Uterus (tissue), 4 donors: ENCODE results near the gene FANCC. TPM values are rescaled to one million over a fixed set of nuclear protein-coding genes. Genes with fewer than 3 reads are reported as not detected.
"Not testable (repeated sequence)": the region's sequence is repeated elsewhere in the genome, so short reads cannot be mapped to it uniquely, and the experiment has no call there.

ENCODE experiments used
- DNase-seq, 2 donors: peaks; one replicate each; pipeline ENCODE4 v3.0.0-alpha.2; 2019 to 2020
- H3K27ac ChIP-seq, 2 donors: fragments of 200-600 bp; sonication (generic); 1 replicate in 1 of 2; 2 replicates in 1 of 2; pipeline ENCODE4 v1.5.1; 2016 to 2018
- H3K27me3 ChIP-seq, 2 donors: fragments of 200-600 bp; sonication (generic); one replicate each; pipeline ENCODE4 v1.5.1; 2018 to 2019; ENCODE audit warnings: control low read depth in 1 of 2
- H3K36me3 ChIP-seq, 2 donors: fragments of 200-600 bp; sonication (generic); one replicate each; pipeline ENCODE4 v1.5.1; 2019; ENCODE audit warnings: control low read depth in 1 of 2
- H3K4me1 ChIP-seq, 2 donors: fragments of 200-600 bp; sonication (generic); one replicate each; pipeline ENCODE4 v1.5.1; 2018 to 2019; ENCODE audit warnings: control low read depth in 1 of 2
- H3K4me3 ChIP-seq, 2 donors: fragments of 200-600 bp; sonication (generic); 1 replicate in 1 of 2; 2 replicates in 1 of 2; pipeline ENCODE4 v1.5.1; 2018 to 2019; ENCODE audit warnings: mild to moderate bottlenecking in 1 of 2
- H3K9me3 ChIP-seq, 2 donors: fragments of 200-600 bp; sonication (generic); one replicate each; pipeline ENCODE4 v1.5.1; 2019; ENCODE audit warnings: control low read depth in 1 of 2
- CTCF ChIP-seq, 4 experiments: fragments of 200-600 bp in 2 of 4; fragments of 450-650 bp in 2 of 4; sonication (generic) in 2 of 4; IDR thresholded peaks; one replicate each; pipeline ENCODE4 v1.5.1; 2016 to 2019; ENCODE audit warnings: antibody characterized with exemption in 4 of 4, mild to moderate bottlenecking in 2 of 4, moderate library complexity in 1 of 4
- POLR2A ChIP-seq, 2 donors: fragments of 450-650 bp; IDR thresholded peaks; one replicate each; pipeline ENCODE4 v1.6.1; 2016; ENCODE audit warnings: antibody characterized with exemption in 2 of 2, mild to moderate bottlenecking in 1 of 2, moderate library complexity in 1 of 2
- intact Hi-C: fragments of 100-400 bp; cut with DNase I; formaldehyde crosslinking; loops from one replicate; pipeline ENCODE4 v1.15.1; 2023; ENCODE audit warnings: low total_unique reads
- total RNA-seq, 4 donors: library from RNA; depleted of rRNA in 3 of 4; stranded (reverse); fragments of >200 nt in 3 of 4; gene quantifications; one replicate each; pipeline versions ENCODE4 v1.1.0 to v1.2.4, GENCODE V29; 2014 to 2023
- donor health status: DM: yes; HTN: yes; CAD: no.

FANCC gene
- total RNA-seq, 4 donors from 2014 or later = 4.1 to 21.4 (median 15.9) TPM

GRCh38 chr9:95225076-95225725 is 92.3 kb downstream of the FANCC start:
- TF ChIP-seq POLR2A (IDR thresholded peaks at IDR 0.05) (no peak), CTCF (IDR thresholded peaks at IDR 0.05) (no peak)
- Histone ChIP-seq H3K36me3 (no peaks in the 10 kb centered on the region), H3K27me3 (no peaks in the 10 kb centered on the region), H3K4me3 (no peak overlapping the region), H3K27ac (no peak overlapping the region), H3K4me1 (no peaks in the 10 kb centered on the region), H3K9me3 (no peaks in the 10 kb centered on the region)
- DNase-seq = no peak
- intact Hi-C loops = no loop called here

GRCh38 chr9:95224376-95225019 is 93.0 kb downstream of the FANCC start:
- no peaks in the 10 kb centered on the region for H3K36me3 ChIP-seq
- H3K27ac ChIP-seq = no peak overlapping the region
- intact Hi-C loops = no loop called here
- H3K4me3 ChIP-seq = no peak overlapping the region
- TF ChIP-seq POLR2A (IDR thresholded peaks at IDR 0.05) (no peak), CTCF (IDR thresholded peaks at IDR 0.05) (no peak)
- DNase-seq = no peak
- no peaks in the 10 kb centered on the region for H3K4me1 ChIP-seq
- H3K9me3 ChIP-seq = no peaks in the 10 kb centered on the region
- no peaks in the 10 kb centered on the region for H3K27me3 ChIP-seq

GRCh38 chr9:95220352-95220751 is 97.2 kb downstream of the FANCC start:
- H3K27ac ChIP-seq, H3K4me3 ChIP-seq, intact Hi-C loops, DNase-seq, H3K4me1 ChIP-seq, H3K27me3 ChIP-seq, H3K9me3 ChIP-seq, H3K36me3 ChIP-seq: not testable (repeated sequence)

GRCh38 chr9:95218773-95219172 is 98.7 kb downstream of the FANCC start:
- Histone ChIP-seq H3K9me3 (no peaks in the 10 kb centered on the region), H3K4me3 (no peak overlapping the region), H3K4me1 (no peaks in the 10 kb centered on the region), H3K36me3 (no peaks in the 10 kb centered on the region), H3K27me3 (no peaks in the 10 kb centered on the region), H3K27ac (no peak overlapping the region)
- intact Hi-C loops = no loop called here
- DNase-seq = no peak
- TF ChIP-seq CTCF (IDR thresholded peaks at IDR 0.05) (no peak), POLR2A (IDR thresholded peaks at IDR 0.05) (no peak)

GRCh38 chr9:95217936-95218335 is 99.6 kb downstream of the FANCC start:
- no peaks in the 10 kb centered on the region for H3K9me3 ChIP-seq
- no peaks in the 10 kb centered on the region for H3K27me3 ChIP-seq
- no peak overlapping the region for H3K27ac ChIP-seq
- DNase-seq = no peak
- intact Hi-C loops = no loop called here
- no peaks in the 10 kb centered on the region for H3K4me1 ChIP-seq
- H3K36me3 ChIP-seq = no peaks in the 10 kb centered on the region
- TF ChIP-seq POLR2A (IDR thresholded peaks at IDR 0.05) (no peak), CTCF (IDR thresholded peaks at IDR 0.05) (no peak)
- no peak overlapping the region for H3K4me3 ChIP-seq
